ENCODE results near the gene MRPL48. TPM values are rescaled to one million over a fixed set of nuclear protein-coding genes. Genes with fewer than 3 reads are reported as not detected.
A peak's percentile ranks its signal among the peaks of the same experiment; 100 is the strongest.

Gene MRPL48
- total RNA-seq, 2 donors from 2014 or later: 18.7 to 25.3 TPM

DNA sequence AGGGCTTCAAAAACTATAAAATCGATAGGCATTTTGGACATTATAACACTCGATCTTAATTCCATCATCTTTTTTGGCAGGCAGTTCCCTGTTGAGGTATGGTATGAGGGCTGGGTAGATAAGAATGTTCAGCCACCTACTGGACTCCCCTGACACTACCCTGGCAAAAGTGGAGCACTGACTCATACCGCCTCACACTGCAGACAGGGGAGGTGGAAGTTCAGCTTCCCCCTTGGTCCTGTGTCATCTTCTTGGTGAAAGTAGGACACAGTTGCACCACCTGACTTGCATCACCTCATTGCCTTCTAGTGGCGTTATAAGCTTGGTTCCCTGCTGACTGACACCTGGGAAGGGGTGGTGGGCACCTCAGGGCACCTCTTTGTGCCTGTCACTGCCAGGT, 119.5 kb downstream of the MRPL48 start:
- Histone ChIP-seq H3K36me3 (peaks cover 23% of the 10 kb centered on the region), H3K27ac (peak overlapping the region; percentile 46 to 49), H3K4me1 (peaks cover 0 to 5% of the 10 kb centered on the region in 2 donors), H3K9me3 (no peaks in the 10 kb centered on the region), H3K27me3 (no peaks in the 10 kb centered on the region), H3K4me3 (no peak overlapping the region)
- TF ChIP-seq, protein P1, sequence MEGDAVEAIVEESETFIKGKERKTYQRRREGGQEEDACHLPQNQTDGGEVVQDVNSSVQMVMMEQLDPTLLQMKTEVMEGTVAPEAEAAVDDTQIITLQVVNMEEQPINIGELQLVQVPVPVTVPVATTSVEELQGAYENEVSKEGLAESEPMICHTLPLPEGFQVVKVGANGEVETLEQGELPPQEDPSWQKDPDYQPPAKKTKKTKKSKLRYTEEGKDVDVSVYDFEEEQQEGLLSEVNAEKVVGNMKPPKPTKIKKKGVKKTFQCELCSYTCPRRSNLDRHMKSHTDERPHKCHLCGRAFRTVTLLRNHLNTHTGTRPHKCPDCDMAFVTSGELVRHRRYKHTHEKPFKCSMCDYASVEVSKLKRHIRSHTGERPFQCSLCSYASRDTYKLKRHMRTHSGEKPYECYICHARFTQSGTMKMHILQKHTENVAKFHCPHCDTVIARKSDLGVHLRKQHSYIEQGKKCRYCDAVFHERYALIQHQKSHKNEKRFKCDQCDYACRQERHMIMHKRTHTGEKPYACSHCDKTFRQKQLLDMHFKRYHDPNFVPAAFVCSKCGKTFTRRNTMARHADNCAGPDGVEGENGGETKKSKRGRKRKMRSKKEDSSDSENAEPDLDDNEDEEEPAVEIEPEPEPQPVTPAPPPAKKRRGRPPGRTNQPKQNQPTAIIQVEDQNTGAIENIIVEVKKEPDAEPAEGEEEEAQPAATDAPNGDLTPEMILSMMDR (IDR thresholded peaks at IDR 0.05): peak in 1 of 2 donors; percentile 46
- DNase-seq (ENCODE audit: low spot score): no peak

DNA sequence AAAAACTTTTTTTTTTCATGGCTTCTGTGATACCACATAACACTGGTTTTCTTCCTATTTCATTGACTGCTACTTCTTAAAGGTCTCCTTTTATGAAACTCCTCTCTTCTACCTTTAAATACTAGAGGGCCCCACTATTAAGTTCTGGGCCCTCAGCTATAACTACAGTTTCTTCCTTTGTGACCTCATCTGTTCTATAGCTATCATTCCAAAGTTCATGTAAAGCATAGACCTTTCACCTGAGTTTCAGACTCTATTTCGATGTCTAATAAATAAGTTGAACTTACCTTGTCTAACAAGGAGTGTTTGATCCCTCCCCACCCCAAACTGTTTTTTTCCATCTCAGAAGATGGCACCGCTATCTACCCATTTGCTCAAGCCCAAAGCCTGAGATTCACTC, 124.4 kb downstream of the MRPL48 start:
- TF ChIP-seq, protein P1 (IDR thresholded peaks at IDR 0.05): no peak
- Histone ChIP-seq H3K4me3 (no peak overlapping the region), H3K9me3 (no peaks in the 10 kb centered on the region), H3K4me1 (peaks cover 0 to 5% of the 10 kb centered on the region in 2 donors), H3K27me3 (no peaks in the 10 kb centered on the region), H3K27ac (no peak overlapping the region), H3K36me3 (peaks cover 64% of the 10 kb centered on the region)
- no peak for DNase-seq (ENCODE audit: low spot score)

DNA sequence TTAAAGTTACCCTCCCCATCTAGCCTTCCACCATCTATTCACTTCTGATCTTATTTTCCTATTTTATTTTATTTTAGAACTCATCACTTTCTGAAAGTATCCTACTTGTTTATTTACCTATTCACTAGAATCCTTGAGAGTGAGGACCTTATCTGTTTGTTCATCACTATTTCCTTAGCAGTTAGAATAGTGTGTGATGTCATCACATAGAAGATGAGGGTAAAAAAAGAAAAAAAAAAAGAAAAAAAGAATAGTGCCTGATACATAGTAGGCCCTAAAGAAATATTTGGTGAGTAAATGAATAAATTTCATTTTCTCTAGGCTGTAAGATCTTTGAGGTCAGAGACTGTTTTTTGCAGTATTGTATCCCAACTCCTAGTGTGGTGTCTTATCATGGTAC, 125.8 kb downstream of the MRPL48 start:
- no peaks in the 10 kb centered on the region for H3K27me3 ChIP-seq
- DNase-seq (ENCODE audit: low spot score): no peak
- no peaks in the 10 kb centered on the region for H3K4me1 ChIP-seq
- TF ChIP-seq, protein P1 (IDR thresholded peaks at IDR 0.05): no peak
- peaks cover 77% of the 10 kb centered on the region for H3K36me3 ChIP-seq
- no peaks in the 10 kb centered on the region for H3K9me3 ChIP-seq
- H3K27ac ChIP-seq: no peak overlapping the region
- no peak overlapping the region for H3K4me3 ChIP-seq

DNA sequence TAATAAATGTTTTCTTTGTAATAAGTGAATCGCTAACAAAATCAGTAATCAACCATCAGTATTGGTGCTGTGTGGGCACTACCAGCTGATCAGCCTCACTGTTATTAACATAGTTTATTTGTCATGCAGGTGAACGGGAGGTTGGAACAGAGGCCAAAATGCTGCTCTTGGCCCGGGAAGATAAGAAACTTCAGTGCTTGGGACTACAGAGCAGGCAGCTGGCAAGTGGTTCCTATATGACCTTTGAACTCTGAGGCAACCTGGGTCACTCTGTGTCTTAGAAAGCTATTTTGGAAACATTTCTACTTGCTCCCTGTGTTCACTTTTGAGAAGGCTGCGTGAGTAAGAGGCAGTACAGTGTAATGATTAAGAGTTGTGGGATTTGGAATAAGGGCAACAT, 126.6 kb downstream of the MRPL48 start:
- H3K9me3 ChIP-seq: no peaks in the 10 kb centered on the region
- H3K27ac ChIP-seq: no peak overlapping the region
- TF ChIP-seq, protein P1 (IDR thresholded peaks at IDR 0.05): no peak
- H3K36me3 ChIP-seq: peaks cover 81% of the 10 kb centered on the region
- DNase-seq (ENCODE audit: low spot score): no peak
- no peaks in the 10 kb centered on the region for H3K4me1 ChIP-seq
- no peak overlapping the region for H3K4me3 ChIP-seq
- H3K27me3 ChIP-seq: no peaks in the 10 kb centered on the region

Other genes with a start within 250 kb of the MRPL48 start
- gene FAM168A, start 189.8 kb upstream of the MRPL48 start, total RNA-seq: 10 to 100 TPM; 30.9 to 40.8 TPM
- 10 to 100 TPM; 13.0 to 23.8 TPM for gene PLEKHB1, start 141.3 kb upstream of the MRPL48 start, total RNA-seq
- 100 to 1,000 TPM in 1 of 2 donors, 10 to 100 TPM in 1; 94.7 to 104 TPM for gene RAB6A, start 26.8 kb upstream of the MRPL48 start, total RNA-seq
- 100 to 1,000 TPM in 1 of 2 donors, 10 to 100 TPM in 1; 90.7 to 102 TPM for gene COA4, start 89.0 kb downstream of the MRPL48 start, total RNA-seq
- 10 to 100 TPM; 10.2 to 12.3 TPM for gene PAAF1, start 89.1 kb downstream of the MRPL48 start, total RNA-seq
- not detected for gene DNAJB13, start 163.2 kb downstream of the MRPL48 start, total RNA-seq
- gene UCP2, start 195.0 kb downstream of the MRPL48 start, total RNA-seq: 10 to 100 TPM in 1 of 2 donors, 1 to 10 TPM in 1; 8.2 to 13.2 TPM
- gene UCP3, start 221.2 kb downstream of the MRPL48 start, total RNA-seq: 1 to 10 TPM in 1 of 2 donors, under 1 TPM in 1; 0.37 to 1.1 TPM

All from right atrium auricular region (tissue), 2 donors.